Bone marrow (tissue), 2 donors: ENCODE measurements around the gene PRCD.

Experiments
- DNase-seq, 2 donors: peaks; one replicate each; lab custom pipeline; 2025; lab: John Stamatoyannopoulos, UW

The PRCD gene

GRCh38 chr17:76539631-76540271 is at the start of gene PRCD:
TSS of gene PRCD (plus strand) at chr17:76540044. CDS start at chr17:76540142, 98 bp downstream.
- DNase-seq: no peak

DNA sequence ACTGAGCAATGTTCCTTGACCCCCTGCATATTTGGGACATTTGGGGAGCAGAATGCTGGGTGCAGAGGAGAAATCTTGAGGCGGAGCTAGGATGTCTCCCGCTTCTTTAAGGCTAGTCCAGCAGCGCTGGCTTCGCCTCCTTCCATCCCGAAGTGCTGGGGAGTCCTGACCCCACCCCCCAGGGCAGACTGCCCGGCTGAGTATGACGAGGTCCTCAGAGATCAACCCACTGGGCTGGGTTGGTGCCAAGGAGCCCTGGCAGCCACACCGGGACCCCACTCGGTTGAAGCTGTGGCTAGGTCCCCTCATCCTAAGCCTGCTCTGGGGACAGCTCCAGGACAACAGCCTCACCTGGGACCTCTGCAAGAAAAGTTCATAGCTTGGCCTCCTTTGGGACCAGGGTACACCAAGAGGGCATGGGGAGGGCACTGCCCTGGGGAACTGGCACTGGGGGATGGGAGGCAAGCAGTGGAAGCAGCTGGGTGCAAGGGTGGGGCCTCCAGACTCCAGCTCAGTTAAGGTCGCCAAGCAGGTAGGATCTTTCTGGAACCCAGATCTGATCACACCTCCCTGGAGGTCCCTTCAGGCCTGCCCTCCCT is 49.6 kb upstream of the PRCD start:
- DNase-seq: no peak

DNA sequence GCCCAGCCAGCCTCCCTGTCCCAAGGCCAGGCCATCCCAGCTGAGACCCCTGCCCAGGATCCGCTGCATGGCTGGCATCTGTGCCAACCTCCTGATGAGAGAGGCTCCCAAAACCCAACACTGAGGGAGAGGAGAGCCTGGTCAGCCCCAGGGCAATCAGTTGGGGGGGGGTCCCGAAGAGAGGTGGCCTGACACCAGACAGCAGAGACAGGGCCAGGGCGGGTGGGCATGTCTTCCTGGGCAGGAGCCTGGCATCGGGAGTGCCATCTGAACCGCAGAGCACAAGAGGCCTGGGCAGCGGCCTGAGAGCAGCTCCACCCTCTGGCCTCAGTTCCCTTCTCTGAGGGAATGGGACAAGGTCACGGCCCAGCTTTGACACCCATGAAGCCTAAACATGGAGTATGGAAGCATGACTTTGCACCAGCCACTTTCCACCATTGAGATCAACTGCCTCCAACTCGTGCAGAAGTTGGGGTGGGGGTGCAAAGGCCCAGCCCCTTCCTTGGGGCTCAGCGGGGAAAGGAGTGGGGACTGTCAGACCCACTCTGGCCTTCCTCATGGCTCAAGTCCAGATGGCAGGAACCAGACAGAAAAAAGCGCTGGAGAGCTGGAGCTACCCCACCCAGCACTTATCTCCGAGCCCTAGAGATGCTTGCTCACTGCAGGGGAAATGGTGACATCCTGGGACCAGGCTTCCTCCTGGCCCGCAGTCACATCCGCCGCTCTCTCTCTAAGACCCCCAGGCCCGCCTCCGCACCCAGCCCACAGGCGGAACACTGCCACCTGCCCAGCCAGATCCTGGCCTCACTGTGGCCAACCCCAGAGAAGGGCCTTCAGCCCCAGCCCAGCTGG is 48.3 kb upstream of the PRCD start:
- no peak for DNase-seq

DNA sequence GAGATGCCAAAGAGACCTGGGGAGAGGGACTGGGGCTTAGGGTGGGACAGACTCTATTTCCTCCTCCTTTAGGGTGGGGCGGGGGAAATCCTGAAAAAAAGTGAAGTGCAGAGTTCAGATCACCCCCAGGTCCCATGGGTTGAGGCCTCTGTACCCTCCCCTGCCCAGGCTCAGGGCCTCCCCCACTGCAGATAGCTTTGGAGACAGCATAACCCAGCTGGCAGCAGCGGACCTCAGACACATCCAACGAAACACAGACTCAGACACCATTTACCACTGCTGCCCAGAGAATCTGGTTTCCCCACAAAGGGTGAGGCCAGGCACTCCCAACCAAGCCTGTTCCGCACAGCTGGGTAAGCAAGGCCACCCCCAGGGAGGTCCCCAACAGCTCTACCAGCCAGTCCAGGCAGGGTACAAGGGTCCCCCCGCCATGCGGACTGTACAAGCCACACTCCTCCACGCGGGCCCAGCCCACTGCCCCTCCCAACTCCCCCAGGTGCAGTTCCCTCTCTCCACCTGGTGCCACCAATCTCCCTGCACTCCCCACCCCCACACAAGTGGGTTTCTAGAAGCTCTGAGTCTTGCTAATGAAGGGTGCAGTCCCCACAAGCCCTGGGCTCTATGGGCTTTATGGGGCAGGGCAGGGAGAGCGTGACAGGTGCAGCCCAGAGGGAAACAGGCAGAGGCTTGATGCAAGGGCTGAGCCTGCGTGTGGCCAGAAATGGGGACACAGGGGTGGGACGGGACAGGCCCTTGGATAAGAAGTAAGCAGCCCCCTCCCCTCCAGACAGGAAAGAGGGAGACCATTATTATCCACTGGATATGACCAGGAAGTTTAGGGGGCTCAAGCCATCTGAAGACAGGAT is 47.5 kb upstream of the PRCD start:
- peak in 1 of 2 donors; percentile 49 for DNase-seq

DNA sequence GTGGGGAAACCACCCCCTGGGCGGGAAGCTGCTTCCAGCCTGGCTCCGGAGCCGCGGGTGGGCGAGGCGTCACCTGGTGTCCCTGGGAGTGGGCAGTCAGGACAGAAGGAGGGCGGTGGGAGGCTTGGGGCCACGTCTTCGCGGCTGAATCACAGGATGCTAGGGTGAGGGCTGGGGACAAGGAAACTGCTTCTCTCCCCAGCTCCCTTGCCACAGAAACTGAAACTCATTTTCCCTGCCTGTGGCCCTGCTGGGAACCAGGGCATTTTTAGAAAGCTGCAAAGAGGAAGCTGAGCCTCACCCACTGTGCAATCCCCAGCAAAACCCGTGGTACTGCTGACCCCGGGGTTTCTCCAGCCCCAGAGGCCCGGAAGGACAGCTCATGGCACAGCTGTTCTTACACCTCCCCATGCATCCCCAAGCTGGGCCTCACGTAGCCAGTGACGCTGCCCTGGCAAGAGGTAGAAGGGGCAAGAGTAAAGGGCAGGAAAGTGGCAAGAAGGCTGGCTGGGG is 46.8 kb upstream of the PRCD start:
- DNase-seq: peak; percentile 68 to 90

GRCh38 chr17:76493505-76494167 is 46.2 kb upstream of the PRCD start:
- DNase-seq: peak in 1 of 2 donors; percentile 51

DNA sequence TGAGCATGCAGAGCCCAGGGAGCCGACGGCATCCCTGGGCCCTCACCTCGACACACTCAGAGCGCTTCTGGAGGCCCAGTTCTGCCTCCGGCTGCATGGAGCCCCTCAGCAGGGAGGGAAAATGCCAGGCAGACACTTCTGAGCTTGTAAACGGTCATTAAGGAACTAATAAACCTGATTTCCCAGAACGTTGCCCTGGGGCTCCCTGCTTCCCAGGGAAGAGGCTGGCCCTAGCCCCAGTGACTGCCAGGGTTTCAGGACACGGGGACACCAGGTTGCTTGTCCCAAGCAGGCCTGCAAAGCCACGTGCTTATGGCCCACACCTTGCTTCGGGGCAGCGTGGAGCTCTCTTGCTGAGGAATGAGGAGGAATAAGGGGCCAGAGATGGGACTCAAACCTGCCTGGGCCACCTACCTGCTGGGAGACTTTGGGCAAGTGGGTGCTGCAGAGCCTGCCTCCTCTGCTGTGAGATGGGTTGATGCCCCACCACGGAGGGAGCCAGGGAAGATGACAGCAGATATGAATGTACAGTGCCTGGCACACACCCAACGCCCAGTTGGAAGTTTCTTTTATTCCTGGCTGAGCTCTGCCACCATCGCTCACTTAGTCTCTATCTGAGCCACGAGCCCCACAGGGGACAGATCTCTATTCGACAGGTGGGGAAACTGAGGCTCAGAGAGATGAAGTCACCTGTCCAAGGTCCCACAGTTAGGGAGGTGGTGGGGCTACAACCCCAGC is 44.0 kb upstream of the PRCD start:
- DNase-seq: no peak

DNA sequence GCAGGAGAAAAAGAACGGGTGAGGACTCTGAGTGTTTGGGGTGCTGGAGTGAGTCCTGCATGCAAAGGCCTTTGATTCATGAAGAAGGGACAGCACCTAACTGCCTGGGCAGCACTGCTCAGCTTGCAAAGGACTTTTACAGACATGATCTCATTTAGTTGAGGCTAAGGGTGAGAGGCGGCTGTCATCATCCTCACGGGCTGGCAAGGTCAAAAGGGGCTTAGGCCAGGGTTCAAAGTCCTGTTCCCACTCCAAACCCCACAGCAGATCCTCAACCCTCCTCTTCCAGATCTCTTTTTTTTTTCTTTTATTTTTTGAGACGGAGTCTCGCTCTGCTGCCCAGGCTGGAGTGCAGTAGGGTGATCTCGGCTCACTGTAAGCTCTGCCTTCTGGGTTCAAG is 43.4 kb upstream of the PRCD start:
- DNase-seq: no peak

DNA sequence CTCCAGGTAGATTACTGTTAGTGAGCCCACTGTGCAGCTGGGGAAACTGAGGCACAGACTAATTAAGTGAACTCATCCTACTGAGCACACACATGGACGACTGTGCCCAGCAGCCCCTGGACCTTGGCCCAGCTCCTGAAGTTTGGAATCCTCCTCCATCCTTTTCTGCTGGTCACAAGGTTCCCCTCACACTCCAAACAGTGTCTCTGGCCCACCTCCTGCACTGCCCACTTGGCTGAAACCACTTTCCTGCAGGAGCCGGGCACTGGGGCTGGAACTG is 42.2 kb upstream of the PRCD start:
- DNase-seq: no peak

- no peak for DNase-seq
Measured at GRCh38 chr17:76497979-76498875, 41.6 kb upstream of the PRCD start.

DNA sequence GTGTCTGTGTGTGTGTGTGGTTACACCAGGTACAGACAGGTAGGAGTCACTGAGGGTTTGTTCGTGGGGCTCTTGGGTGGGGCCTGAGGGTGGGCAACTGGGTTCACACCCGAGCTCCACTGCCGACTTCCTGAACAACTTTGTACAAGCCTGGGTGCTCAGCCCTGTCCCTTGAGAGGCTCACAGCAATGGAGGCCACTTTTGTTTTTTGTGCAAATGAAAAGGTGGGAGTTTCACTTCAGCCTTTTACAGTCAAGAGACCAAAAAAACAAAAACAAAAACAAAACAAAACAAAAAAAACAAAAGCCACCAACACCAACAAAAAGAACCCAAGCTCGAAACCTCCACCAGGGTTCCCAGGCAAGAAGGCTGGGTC is 41.0 kb upstream of the PRCD start:
- DNase-seq: no peak

DNA sequence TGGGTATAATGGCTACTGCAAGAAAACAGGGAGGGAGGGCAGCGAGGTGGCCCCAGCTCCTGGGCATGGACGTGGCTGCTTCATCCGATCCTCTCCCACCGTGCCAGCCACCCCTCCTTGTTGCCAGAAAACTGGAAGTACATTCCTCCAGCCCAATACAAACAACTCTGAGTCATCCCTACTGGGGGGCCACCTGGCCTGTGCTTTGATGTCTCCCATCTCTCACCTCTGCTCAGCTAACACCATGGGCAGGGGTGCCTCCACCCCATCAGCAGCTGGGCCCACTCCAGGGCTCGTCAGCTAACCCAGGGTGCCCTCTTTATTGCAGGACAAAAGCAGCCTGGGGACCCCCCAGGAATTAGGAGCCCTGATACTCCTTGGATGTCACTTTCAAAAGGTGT is 40.6 kb upstream of the PRCD start:
- no peak for DNase-seq

DNA sequence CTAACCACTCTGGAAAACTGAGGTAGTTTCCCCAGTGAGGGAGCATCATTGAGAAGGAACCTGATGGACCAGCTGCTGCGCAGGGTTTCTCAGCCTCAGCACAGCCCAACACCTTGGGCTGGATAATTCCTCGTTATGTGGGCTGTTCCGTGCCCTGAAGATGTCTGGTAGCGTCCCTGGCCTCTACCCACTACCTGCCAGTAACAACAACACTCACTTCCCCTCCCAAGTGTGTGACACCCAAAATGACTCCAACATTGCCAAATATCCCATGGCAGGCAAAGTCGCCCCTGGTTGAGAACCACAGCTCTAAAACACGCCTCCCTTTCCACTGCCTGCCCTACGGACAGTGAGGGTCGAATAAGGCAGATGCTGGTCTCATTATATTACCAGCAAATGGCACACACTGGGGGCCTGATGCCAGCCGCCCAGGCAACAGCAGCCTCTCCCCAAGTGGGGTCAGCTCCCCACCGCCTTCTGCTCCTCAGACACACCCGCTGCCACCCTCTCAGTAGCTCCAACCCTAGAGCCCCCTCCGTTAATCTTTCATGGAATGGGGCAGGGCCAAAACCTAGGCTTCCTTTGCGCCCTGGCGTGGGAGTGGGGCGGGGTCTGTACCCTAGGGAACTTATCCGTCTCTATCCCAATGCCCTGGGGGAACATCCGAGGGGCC is 39.6 kb upstream of the PRCD start:
- DNase-seq: peak in 1 of 2 donors; percentile 7

DNA sequence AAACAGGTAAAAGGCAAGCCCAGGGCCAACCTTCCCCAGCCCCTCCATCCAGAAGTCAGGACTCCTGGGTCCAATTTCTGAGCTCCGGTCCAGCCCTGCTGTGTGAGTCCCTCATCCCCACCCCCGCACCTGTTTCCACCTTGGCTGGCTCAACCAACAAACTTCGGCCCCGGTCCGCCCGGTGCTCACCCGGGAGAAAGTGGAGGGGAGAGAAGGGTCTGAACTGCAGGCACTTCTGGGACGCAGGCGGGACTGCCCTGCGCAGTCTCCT is 39.2 kb upstream of the PRCD start:
- DNase-seq: no peak

DNA sequence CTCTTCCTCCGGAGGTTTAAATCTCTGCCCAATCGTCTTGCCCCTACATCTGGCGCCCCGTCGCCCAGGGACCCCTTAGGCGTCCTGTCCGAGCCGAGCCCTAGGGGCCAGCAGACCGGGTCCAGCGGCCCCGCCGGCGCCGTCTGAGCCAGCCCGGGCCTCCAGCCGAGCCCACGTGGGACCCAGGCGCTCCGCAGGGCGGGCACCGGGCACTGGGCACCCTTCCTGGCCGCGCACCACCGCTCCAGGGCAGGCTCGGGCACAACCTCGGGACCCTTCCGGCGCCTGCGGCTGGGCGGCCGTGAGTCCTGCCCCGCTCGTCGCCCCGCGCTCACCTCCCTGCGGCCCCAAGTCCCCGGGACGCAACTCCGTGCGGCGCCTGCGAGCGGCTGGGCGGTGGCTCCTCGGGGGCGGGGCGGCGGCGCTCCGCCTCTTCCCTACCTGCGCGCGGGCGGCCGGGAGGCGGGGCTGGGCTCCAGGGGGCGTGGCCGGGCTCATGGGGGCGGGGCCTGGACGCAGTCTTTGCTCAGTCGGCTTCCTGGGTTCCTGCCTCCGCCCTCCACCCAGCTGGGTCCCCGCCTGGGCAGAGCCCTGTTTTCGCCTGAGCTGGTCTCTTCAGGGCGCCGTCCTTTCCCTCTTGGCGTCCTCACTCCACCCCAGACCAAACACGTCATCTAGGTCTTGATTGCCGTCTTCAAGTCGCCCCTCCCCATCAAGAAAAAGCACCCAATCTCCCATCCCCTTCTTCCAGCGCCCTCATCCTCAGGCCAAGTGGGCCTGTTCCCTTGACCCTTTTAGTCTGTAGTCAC is 38.6 kb upstream of the PRCD start, which contains the start of gene RHBDF2:
Gene RHBDF2 (minus strand): TSS at position 406 of the 809 bp plus-strand sequence. CDS start 19,899 bp downstream, outside the sequence.
- peak; percentile 47 to 88 for DNase-seq

- no peak for DNase-seq
Measured at GRCh38 chr17:76501827-76502307, 38.0 kb upstream of the PRCD start.

GRCh38 chr17:76502341-76503211 is 37.3 kb upstream of the PRCD start:
- no peak for DNase-seq
